Parathyroid adenoma (tissue), 2 donors: ENCODE data around the gene ANKRD26.

Experiments
- H2AFZ ChIP-seq: fragments of 300-600 bp; sonication (generic); one replicate; pipeline ENCODE4 v1.7.0; 2017; ENCODE audit warnings: antibody characterized with exemption, mild to moderate bottlenecking
- H3K27ac ChIP-seq: fragments of 300-600 bp; sonication (generic); one replicate; pipeline ENCODE4 v1.7.0; 2017
- H3K27me3 ChIP-seq: fragments of 300-600 bp; sonication (generic); one replicate; pipeline ENCODE4 v1.7.0; 2017; ENCODE audit warnings: low read length; ENCODE audit not compliant: control insufficient read depth, insufficient read depth
- H3K36me3 ChIP-seq: fragments of 300-600 bp; sonication (generic); one replicate; pipeline ENCODE4 v1.7.0; 2017; ENCODE audit warnings: low read length; ENCODE audit not compliant: control insufficient read depth, insufficient read depth
- H3K4me1 ChIP-seq: fragments of 300-600 bp; sonication (generic); one replicate; pipeline ENCODE4 v1.7.0; 2017; ENCODE audit warnings: control low read depth
- H3K4me2 ChIP-seq: fragments of 300-600 bp; sonication (generic); one replicate; pipeline ENCODE4 v1.7.0; 2017; ENCODE audit warnings: low read length
- H3K4me3 ChIP-seq: fragments of 300-600 bp; sonication (generic); one replicate; pipeline ENCODE4 v1.7.0; 2017; ENCODE audit warnings: low read depth, low read length
- H3K79me2 ChIP-seq: fragments of 300-600 bp; sonication (generic); one replicate; pipeline ENCODE4 v1.7.0; 2017; ENCODE audit warnings: control low read depth
- H3K9ac ChIP-seq: fragments of 300-600 bp; sonication (generic); one replicate; pipeline ENCODE4 v1.7.0; 2017; ENCODE audit warnings: mild to moderate bottlenecking
- H3K9me3 ChIP-seq: fragments of 300-600 bp; sonication (generic); one replicate; pipeline ENCODE4 v1.7.0; 2017; ENCODE audit warnings: low read length; ENCODE audit not compliant: control insufficient read depth
- CTCF ChIP-seq: fragments of 300-600 bp; sonication (generic); IDR thresholded peaks from one replicate; pipeline ENCODE4 v1.7.0; 2017; ENCODE audit warnings: antibody characterized with exemption, mild to moderate bottlenecking
- donor health status: primary hyperparathyroidism.

Gene ANKRD26

GRCh38 chr10:26981232-26981824, 119.0 kb downstream of the ANKRD26 start:
- no peaks in the 10 kb centered on the region for H3K36me3 ChIP-seq
- TF ChIP-seq CTCF, result no peak
- H3K4me2 ChIP-seq, result no peak overlapping the region
- H3K4me3 ChIP-seq, result no peak overlapping the region
- H3K9ac ChIP-seq, result no peak overlapping the region
- no peaks in the 10 kb centered on the region for H3K9me3 ChIP-seq
- no peaks in the 10 kb centered on the region for H3K4me1 ChIP-seq
- H2AFZ ChIP-seq, result no peak overlapping the region
- no peaks in the 10 kb centered on the region for H3K79me2 ChIP-seq
- H3K27me3 ChIP-seq, result no peaks in the 10 kb centered on the region
- no peak overlapping the region for H3K27ac ChIP-seq

GRCh38 chr10:26978519-26978918, 121.8 kb downstream of the ANKRD26 start:
- no peaks in the 10 kb centered on the region for H3K9me3 ChIP-seq
- no peaks in the 10 kb centered on the region for H3K27me3 ChIP-seq
- H3K79me2 ChIP-seq, result no peaks in the 10 kb centered on the region
- H3K27ac ChIP-seq, result no peak overlapping the region
- H2AFZ ChIP-seq, result no peak overlapping the region
- H3K4me1 ChIP-seq, result no peaks in the 10 kb centered on the region
- no peak overlapping the region for H3K9ac ChIP-seq
- no peak for TF ChIP-seq CTCF
- no peaks in the 10 kb centered on the region for H3K36me3 ChIP-seq
- no peak overlapping the region for H3K4me3 ChIP-seq
- no peak overlapping the region for H3K4me2 ChIP-seq

GRCh38 chr10:26977635-26978034, 122.7 kb downstream of the ANKRD26 start:
- Histone ChIP-seq H3K27me3 (no peaks in the 10 kb centered on the region), H3K4me2 (no peak overlapping the region), H3K36me3 (no peaks in the 10 kb centered on the region), H3K79me2 (no peaks in the 10 kb centered on the region), H3K9ac (no peak overlapping the region), H3K4me3 (no peak overlapping the region), H3K27ac (no peak overlapping the region), H3K4me1 (no peaks in the 10 kb centered on the region), H3K9me3 (no peaks in the 10 kb centered on the region), H2AFZ (no peak overlapping the region)
- no peak for TF ChIP-seq CTCF

GRCh38 chr10:26970667-26971066, 129.6 kb downstream of the ANKRD26 start:
- no peak overlapping the region for H3K4me3 ChIP-seq
- H3K4me2 ChIP-seq, result no peak overlapping the region
- H2AFZ ChIP-seq, result no peak overlapping the region
- H3K36me3 ChIP-seq, result no peaks in the 10 kb centered on the region
- H3K27ac ChIP-seq, result no peak overlapping the region
- no peaks in the 10 kb centered on the region for H3K79me2 ChIP-seq
- H3K27me3 ChIP-seq, result no peaks in the 10 kb centered on the region
- no peaks in the 10 kb centered on the region for H3K4me1 ChIP-seq
- TF ChIP-seq CTCF, result no peak
- no peaks in the 10 kb centered on the region for H3K9me3 ChIP-seq
- H3K9ac ChIP-seq, result no peak overlapping the region
